GM19372 (cell line): ENCODE measurements around the gene TMEM169.

Source experiments
- ATAC-seq: cut with Tn5 transposase; IDR thresholded peaks from one replicate; pipeline ENCODE4 v1.9.1; 2021; ENCODE audit warnings: mild to moderate bottlenecking, low read depth, moderate library complexity; ENCODE audit not compliant: unreplicated experiment

The TMEM169 gene, protein sequence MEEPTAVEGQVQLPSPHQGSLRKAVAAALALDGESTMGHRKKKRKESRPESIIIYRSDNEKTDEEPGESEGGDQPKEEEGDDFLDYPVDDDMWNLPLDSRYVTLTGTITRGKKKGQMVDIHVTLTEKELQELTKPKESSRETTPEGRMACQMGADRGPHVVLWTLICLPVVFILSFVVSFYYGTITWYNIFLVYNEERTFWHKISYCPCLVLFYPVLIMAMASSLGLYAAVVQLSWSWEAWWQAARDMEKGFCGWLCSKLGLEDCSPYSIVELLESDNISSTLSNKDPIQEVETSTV

DNA sequence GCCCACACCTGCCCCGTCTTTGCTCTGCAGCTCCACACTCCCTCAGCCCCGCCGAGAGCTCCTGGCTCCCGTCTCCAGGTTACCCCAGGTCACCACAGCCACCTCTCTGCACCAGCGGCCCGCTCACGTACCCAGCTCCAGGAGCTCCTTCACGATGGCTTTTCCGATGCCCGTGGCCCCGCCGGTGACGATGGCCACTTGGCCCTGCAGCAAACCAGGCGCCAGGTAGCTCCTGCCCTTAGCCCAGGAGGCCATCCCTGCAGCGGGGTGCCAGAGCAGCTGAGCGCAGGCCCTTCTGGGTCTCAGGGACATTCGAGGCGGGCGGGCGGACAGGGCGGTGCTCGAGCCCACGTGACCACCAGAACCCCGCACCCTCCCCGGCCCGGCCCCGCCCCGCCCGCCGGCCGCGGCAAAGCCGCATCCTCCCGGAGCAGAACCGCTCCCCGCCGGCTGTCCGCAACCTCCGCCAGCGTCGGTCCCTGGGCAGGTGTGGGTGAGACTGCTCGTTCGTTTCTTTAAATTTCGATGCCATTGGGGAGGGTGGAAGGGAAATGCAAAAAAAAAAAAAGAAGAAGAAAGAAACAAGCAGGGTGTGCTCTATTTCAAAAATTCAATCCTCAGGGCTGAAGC lies at the start of gene TMEM169, which contains the start of gene PECR:
Gene TMEM169 (plus strand): TSS at position 433 of the 630 bp plus-strand sequence. CDS start 14,045 bp downstream, outside the sequence.
Gene PECR (minus strand): TSS at position 323 of the 630 bp plus-strand sequence. CDS start 68 bp downstream, at position 255.
- ATAC-seq, result peak; percentile 94

DNA sequence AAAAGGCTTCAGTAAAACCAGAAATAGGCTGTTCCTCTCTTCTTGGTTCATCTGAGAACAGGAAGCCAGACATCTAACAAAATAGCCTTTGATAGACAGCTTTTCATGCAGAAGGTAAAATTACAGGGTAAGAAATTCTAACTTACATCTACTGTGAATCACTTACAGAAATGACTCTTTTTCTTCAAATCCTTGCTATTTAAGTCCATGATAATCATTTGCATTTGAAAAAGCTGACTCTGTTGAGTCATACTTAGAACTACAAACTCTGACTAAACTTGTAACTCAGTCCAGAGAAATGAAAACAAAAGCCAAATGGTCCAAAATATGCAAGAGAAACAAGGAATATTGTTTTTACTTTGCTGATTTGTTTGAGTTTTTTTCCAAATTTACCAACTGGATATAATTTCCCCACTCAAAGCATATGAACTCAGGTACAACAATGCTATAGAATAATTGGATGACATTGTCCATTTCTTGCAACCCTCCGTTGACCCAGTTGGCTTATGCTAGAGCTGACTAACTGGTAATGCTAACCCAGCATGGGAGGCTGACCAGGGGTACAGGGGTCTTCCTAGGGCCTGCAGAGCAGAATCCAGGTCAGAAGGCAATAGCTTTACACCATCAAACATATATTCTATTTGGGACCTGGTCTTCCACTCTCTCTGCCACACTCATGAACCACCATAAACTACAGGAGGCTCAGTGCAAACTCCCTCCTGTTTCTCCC lies 49.6 kb upstream of the TMEM169 start:
- peak; percentile 63 for ATAC-seq

DNA sequence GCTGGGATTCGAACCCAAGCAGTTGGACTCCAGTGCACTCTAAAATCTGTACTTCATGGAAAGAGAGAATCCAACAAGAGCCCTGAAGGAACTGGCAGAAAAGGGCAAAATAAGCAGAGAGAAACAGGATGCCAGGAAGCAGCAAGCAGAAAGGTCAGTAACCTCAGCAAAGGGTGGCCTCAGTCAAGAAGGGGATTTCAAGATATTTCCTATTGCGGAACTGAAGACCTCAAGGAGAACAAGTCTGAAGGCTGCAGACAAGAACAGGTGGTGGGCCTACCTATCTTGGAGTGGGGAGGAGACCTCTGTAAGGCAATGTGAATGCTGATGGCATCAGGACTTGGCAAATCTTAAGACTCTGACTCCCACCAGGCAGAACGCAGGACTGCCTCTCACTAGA lies 48.3 kb upstream of the TMEM169 start:
- no peak for ATAC-seq

DNA sequence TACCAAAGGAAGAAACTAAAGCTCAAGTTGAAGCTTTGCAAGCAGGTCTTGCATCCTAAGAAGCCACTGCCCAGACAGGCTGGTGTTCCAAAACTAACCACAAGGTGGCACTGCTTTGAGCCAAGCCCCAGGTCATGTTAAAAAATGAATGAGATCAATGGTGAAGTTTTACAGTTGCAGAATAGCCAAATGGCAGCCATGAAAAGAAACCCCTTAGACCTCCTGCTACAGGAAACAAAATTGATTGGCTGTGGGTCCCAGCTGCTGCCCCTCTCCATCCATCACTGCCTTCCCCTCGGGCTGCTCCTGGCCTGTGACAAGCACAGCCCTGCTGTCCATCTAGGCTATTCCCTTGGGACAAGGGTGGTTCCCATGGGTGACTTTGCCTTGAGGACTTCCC lies 47.7 kb upstream of the TMEM169 start:
- peak; percentile 46 for ATAC-seq

DNA sequence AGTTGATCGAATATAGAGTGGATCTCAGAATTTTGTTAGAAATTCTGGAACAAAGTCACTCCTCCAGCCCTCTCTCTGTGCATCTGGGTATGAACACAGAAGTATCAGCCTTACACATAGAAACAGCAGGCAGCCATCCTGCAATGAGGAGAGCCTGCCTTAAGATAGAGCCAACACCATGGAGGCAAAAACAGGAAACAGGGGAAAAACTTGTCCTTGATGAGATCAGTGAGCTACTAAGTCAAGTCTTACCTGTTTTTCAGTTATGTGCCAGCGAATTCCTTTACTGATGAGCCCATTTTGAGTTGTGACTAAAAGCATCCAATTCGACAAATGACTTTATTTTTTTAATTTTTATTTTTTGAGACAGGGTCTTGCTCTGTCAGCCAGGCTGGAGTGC lies 41.8 kb upstream of the TMEM169 start:
- no peak for ATAC-seq

DNA sequence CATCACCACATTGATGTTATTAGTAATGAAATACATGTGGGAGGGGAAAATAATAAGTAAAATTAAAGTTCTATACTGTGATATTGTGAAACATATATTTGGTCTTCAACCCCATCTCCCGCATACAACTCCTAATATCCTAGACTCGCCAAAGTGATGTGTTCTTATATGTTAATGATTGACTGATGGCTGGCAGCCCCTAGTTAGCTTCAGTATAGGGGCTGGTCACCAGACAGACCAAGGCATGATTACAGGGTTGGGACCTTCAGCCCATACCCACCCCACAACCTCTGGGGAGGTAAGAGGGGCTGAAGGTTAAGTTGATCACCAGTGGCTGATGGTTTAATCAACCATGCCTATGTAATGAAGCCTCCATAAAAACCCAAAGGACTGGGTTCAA lies 40.3 kb upstream of the TMEM169 start:
- no peak for ATAC-seq

DNA sequence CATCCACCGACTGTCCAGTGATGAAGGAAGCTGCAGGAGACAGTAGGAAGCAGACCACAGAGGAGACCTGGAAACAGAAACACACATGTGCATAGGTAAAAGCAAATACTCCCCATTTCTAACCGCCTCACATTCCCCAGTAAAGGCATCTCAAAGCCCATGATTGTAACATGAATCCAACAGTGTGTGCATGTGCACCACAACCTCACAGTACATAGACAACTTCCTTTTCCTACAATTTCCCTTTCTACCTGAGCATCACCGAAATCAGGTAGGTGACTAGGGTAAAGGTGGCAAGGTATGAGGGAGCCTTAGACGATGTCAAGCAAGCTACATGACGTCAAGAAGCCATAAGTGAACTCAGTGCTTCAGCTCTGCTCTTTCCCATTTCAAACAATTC lies 37.8 kb upstream of the TMEM169 start:
- no peak for ATAC-seq

DNA sequence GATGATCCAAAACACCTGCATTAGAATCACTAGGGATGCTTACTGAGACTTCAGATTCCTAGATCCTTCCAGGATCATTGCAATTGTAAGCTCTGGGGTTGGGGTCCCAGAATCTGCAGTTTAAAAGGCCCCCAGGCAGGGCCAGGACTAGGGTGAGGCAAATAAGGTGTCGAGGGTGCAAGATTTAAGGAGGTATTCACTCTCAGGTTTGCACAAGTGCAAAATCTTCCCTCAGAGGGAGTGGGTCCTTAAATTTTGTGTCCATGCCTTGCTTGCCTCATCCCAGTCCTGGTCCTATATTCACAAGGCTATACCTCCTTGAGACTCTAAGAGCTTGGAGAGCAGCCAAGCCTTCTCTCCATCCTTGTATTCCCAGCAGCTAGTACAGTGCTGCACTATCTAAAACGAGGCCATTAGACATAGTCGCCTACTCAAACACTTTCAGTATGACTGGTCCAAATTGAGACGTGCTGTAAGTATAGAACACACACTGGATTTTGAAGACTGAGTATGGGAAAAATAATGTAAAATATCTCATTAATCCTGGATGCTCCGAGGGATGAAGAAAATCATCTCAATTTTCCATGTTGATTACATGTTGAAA lies 36.7 kb upstream of the TMEM169 start:
- ATAC-seq, result peak; percentile 96

DNA sequence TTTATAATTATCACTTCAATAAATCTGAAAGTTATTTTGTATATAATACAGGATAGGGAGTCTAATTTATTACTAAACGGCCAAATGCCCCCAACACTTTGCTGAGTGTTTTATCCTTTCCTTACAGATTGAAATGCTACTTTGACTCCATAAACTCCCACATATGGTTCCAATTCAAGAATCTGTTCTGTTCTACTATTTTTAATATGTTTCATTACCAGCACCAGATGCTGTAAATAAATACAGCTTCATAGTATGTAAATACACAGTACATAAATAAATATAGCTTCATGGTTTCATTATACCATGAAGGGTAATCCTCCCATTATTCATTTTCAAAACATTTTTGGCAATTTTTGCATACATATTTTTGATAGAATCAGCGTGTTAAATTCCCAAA lies 34.3 kb upstream of the TMEM169 start:
- ATAC-seq, result no peak

DNA sequence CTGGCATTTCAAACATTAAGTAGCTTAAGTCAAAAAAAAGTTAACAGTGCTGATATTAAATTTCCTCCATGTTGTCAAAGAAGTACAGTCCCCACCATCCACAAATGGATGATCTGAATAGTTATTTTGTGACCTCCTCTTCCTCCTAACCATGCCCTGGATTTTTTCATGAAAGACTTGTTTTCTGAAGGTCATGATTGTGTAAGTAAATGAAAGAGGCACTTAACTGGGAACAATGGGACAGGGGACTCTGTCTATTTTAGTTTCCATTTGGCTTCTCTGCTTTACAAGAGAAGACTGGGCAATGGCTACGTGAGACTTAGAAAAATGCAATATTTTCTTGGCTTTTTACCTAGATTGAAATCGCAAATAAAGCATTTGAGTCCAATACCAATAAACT lies 32.3 kb upstream of the TMEM169 start:
- ATAC-seq, result no peak

DNA sequence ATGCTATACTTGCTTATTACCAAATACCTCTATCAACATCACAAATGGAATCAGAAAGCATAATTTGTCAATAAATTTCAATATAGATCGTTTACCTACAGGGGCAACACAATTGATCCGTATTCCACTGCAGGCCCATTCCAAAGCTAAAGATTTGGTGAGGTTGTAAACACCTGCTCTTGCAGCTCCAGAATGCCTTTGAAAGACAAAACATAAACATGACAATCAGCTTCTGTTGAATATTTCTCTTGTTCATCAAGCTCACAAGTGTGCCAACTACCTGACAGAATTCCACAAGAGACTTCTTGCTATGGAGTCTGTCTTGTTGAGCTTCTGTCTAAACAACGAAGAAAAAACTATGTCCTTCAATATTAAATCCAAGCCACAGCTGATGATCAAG lies 30.4 kb upstream of the TMEM169 start:
- ATAC-seq, result no peak

DNA sequence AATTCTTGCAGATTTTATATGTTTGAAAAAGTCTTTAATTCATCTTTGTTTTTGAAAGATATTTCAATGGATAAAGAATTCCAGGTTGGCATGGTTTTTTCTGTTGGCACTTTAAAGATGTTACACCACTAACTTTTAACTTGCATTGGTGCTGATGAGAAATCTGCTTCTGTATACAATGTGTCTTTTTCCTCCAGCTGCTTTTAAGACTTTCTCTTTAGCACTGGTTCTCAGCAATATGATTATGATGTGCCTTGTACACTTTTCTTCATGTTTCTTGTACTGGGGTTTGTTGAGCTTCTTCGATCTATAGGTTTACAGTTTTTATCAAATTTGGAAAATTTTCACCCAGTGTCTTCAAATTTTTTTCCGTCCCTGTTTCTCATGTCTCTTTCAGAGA lies 29.3 kb upstream of the TMEM169 start:
- no peak for ATAC-seq

DNA sequence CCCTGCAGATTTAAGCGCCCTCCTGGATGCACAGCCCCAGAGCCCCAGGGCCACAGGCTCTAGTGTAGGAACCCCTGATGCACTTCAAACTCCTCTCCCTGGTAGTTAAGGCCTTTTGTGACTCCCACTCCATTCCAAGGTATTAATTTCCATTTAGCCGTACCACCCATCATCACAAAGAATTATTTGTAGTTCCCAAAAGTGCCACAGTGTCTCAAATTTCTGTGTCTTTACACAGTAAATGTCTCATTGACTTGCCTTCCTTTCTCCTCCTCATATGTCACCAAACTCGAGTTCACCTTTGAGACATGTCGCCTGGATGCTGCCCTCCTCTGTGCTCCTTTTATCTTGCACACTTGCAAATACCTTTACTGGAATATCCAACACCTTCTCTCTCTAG lies 26.0 kb upstream of the TMEM169 start:
- no peak for ATAC-seq

DNA sequence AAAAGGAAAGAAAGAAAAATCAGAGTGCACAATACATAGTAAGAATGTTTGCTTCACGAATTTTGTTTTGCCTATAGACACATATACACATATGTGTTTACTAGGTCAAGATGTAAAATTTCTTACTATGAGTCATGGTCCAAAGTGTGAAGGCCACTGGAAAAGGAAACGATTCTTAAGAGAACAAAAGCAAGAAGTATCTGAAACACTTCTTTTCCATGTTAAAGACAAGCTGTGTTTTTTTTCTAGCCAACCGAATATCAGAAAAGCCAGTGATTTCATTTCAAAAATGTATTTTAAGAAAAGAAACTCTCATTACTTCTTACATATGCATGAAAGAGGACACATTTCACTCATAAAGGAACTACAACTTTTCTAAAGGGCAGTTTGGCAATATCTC lies 25.0 kb upstream of the TMEM169 start:
- no peak for ATAC-seq

DNA sequence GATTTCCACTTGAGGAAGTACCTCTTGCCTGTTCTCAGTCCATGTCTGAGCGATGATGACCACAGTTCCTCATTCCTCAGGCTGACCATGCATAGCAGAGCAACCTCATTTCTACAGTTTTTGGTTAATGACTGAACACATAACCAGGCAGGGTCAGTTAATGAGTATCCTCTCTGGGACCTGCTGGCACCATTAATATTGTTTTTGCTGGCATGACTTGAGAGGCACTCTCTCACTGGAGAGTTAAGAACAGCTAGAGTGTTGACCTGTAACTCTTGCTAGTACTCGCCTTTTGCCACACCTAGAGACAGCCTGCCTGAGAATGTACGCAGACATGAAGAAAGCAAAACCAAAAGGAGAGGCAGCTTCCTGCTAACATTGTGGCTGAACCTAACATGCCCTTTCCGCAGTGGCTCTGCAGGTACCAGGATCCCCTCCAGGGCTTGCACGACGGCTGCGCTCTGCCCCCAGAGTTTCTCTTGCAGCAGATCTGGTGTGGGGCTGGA lies 24.0 kb upstream of the TMEM169 start:
- ATAC-seq, result peak; percentile 81

DNA sequence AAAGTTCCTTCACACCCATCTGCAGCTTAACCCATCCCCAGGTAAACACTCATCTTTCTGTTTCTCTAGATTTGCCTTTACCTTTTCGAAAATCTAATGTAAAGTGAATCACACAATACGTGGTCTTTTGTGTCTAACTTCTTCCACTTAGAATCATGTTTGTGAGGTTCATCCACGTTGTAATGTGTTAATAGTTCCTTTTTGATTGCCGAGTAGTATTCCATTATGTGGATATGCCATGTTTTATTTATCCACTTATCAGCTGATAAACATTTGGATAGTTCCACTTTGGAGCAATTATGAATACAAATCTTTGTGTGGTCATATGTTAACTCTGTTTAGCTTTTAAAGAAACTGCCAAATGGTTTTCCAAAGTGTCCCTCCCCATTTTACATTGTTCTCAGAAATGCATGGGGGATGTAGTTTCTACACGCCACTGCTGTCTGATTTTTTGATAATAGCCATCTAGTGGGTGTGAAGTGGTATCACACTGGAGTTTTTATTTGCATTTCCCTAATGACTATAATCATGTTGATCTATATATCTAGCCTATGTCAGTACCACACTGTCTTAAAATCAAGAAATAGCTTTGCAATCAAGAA lies 22.4 kb upstream of the TMEM169 start:
- ATAC-seq, result no peak

DNA sequence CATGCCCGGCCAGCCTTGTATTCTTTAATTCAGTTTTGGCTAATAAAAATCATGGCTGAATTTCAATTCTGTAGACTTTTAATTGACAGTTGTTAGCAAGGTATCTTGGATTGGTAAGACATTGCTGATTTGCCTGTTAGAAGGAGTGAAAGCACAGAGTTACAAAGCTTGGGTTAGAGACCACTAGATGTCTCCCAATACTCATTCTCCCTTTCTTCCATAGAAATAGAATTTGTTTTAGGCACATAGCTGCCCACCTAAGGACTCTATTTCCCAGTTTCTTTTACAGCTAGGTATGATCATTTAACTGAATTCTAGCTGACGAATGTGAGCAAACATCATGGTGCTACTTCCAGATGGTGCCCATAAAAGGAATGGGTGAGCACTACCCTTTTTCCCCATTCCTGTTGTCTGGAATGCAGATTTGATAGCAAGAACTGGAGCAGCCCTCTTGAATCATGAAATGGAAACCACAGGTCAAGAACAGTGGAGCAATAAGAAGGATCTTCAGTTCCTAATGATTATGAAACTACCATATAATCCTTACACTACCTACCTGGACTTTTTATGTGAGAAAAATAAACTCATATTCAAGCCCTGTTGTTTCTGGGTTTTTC lies 17.6 kb upstream of the TMEM169 start:
- no peak for ATAC-seq

DNA sequence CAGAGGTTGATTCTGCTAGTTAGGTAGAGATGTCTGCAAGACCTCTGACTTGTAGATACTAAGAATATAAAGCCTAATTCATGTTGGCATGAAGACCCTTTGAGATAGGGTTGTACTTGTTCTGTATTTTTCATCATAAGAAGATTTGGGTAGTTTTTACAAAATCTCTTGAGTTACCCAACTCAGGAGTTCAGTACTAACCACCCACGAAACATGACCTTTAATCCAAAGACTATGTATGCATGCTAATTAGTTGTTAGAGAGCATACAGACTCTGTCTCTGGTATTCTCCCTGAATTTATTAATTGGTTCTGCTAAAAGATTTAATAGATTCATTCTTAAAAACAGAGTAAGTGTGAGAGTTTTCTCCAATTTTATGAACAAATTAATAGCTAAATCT lies 17.1 kb upstream of the TMEM169 start:
- ATAC-seq, result no peak

DNA sequence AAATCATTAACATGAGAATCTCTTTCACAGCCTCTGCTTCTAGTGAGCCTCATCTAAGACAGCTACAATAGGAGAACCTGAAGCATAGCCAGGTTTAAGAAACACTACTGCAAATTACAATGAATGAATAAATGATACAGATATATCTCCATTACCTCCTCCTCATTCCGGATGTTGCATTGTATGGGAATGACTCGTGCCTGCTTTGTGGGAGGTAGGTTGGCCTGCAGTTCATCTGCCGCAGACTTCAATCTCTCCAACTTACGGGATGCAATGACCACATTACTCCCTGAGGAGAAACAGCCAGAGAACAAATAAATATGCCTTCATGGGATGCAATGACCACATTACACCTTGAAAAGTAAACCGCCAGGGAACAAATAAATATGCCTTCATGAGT lies 15.5 kb upstream of the TMEM169 start:
- ATAC-seq, result no peak

DNA sequence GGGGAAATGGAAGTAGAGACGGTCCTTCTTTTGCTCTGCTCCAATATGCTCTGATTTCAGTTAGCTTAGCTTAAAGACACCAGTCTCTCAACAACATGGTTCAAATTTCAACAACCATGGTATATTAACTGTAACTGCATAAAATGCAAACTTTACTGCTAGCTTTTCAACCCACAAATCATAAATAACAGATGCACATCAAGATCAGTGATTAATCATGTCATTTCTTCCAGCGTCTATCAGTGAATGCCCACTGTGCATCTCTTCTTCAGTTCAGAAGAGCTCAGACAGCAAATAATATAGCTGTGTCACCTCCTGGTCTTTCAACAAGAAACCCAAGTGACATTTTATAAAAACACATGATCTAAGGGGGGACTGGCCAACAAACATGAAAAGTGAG lies 12.7 kb upstream of the TMEM169 start:
- ATAC-seq, result no peak
